Fibroblast of lung (primary cell): ENCODE results near the gene OGFRL1. TPM values are rescaled to one million over a fixed set of nuclear protein-coding genes. Genes with fewer than 3 reads are reported as not detected.

Experiments used
- DNase-seq, 2 donors: peaks; one replicate each; pipeline versions ENCODE4 v3.0.0 to v3.0.0-alpha.2; 2010; ENCODE audit warnings: low read depth in 2 of 2
- H2AFZ ChIP-seq: 2 replicates; pipeline ENCODE4 v1.5.1; 2012; ENCODE audit warnings: low read length, control low read depth, inconsistent platforms
- H3K27ac ChIP-seq: 2 replicates; pipeline ENCODE4 v1.5.1; 2011; ENCODE audit warnings: low read length, control low read depth; ENCODE audit not compliant: insufficient read depth
- H3K27me3 ChIP-seq: 2 replicates; pipeline ENCODE4 v1.5.1; 2011; ENCODE audit warnings: mild to moderate bottlenecking, low read length; ENCODE audit not compliant: control insufficient read depth, insufficient read depth
- H3K36me3 ChIP-seq: 2 replicates; pipeline ENCODE4 v1.5.1; 2011; ENCODE audit warnings: low read length; ENCODE audit not compliant: control insufficient read depth, insufficient read depth
- H3K4me1 ChIP-seq: 2 replicates; pipeline ENCODE4 v1.5.1; 2011; ENCODE audit warnings: low read length; ENCODE audit not compliant: control insufficient read depth, insufficient read depth; ENCODE audit errors: extremely low read depth
- H3K4me2 ChIP-seq: 2 replicates; pipeline ENCODE4 v1.5.1; 2011; ENCODE audit warnings: low read length, control low read depth; ENCODE audit not compliant: insufficient read depth; ENCODE audit errors: extremely low read depth
- H3K4me3 ChIP-seq, 4 experiments: fragments of 200-600 bp in 1 of 4; sonication (generic) in 1 of 4; replicated peaks in 1 of 4; 2 replicates each; pipeline ENCODE4 v1.5.1; 2011 to 2016; ENCODE audit warnings: low read length in 4 of 4, low read depth in 3 of 4, mild to moderate bottlenecking in 3 of 4, control low read depth in 2 of 4, inconsistent platforms in 1 of 4, mixed read lengths in 1 of 4; ENCODE audit not compliant: insufficient read depth in 1 of 4; ENCODE audit errors: control extremely low read depth in 1 of 4
- H3K79me2 ChIP-seq: 2 replicates; pipeline ENCODE4 v1.5.1; 2012; ENCODE audit warnings: mild to moderate bottlenecking, low read length, inconsistent platforms; ENCODE audit not compliant: control insufficient read depth, insufficient read depth
- H3K9ac ChIP-seq: 2 replicates; pipeline ENCODE4 v1.5.1; 2011; ENCODE audit warnings: mild to moderate bottlenecking, low read length, control low read depth; ENCODE audit not compliant: insufficient read depth
- H3K9me3 ChIP-seq: 2 replicates; pipeline ENCODE4 v1.5.1; 2012; ENCODE audit warnings: low read depth, low read length; ENCODE audit not compliant: control insufficient read depth, insufficient read depth
- H4K20me1 ChIP-seq: 2 replicates; pipeline ENCODE4 v1.5.1; 2011; ENCODE audit warnings: low read length; ENCODE audit not compliant: control insufficient read depth, insufficient read depth; ENCODE audit errors: extremely low read depth
- CTCF ChIP-seq, 2 donors: IDR thresholded peaks in 1 of 2; conservative IDR thresholded peaks in 1 of 2; 1 replicate in 1 of 2; 2 replicates in 1 of 2; pipeline ENCODE4 v1.5.1; 2011 to 2012; ENCODE audit warnings: low read length in 2 of 2, control low read depth in 1 of 2, inconsistent platforms in 1 of 2, low read depth in 1 of 2, mild to moderate bottlenecking in 1 of 2
- EZH2 ChIP-seq: IDR thresholded peaks from 2 replicates; pipeline ENCODE4 v1.5.1; 2012; ENCODE audit warnings: low read length, control low read depth, mild to moderate bottlenecking; ENCODE audit errors: missing control alignments
- polyA plus RNA-seq, 2 donors: library from polyadenylated mRNA; depleted of rRNA in 1 of 2; stranded (reverse) in 1 of 2; unstranded in 1 of 2; fragments of >200 nt; gene quantifications; 2 replicates each; pipeline ENCODE4 v1.2.1, GENCODE V29; 2011 to 2012; ENCODE audit warnings: missing spikeins in 1 of 2
- total RNA-seq: library from RNA; depleted of rRNA; stranded (reverse); fragments of >200 nt; gene quantifications from 2 replicates; pipeline ENCODE4 v1.2.1, GENCODE V29; 2014

The OGFRL1 gene
- total and polyA plus RNA-seq, 2 donors (not counting 1 experiment from before 2014, with no cell fraction given) = 14.0 to 27.7 TPM

- no peak overlapping the region for H2AFZ ChIP-seq
- DNase-seq = no peak
- TF ChIP-seq CTCF (conservative IDR thresholded peaks at IDR 0.05 in 1 of 2, IDR thresholded peaks at IDR 0.05 in 1 of 2; ENCODE audit: low read depth in 1 of 2, low read length in 2 of 2) = no peak
Measured at GRCh38 chr6:71254323-71254722, 34.3 kb upstream of the OGFRL1 start.

GRCh38 chr6:71258078-71258866, 30.3 kb upstream of the OGFRL1 start:
- H3K79me2 ChIP-seq = no peaks in the 10 kb centered on the region
- H3K4me3 ChIP-seq = no peak overlapping the region
- H3K27ac ChIP-seq = no peak overlapping the region
- no peak overlapping the region for H3K9ac ChIP-seq
- no peaks in the 10 kb centered on the region for H3K36me3 ChIP-seq
- no peaks in the 10 kb centered on the region for H3K27me3 ChIP-seq
- DNase-seq = no peak
- H3K9me3 ChIP-seq = no peaks in the 10 kb centered on the region
- no peak for TF ChIP-seq EZH2
- TF ChIP-seq CTCF (conservative IDR thresholded peaks at IDR 0.05 in 1 of 2, IDR thresholded peaks at IDR 0.05 in 1 of 2; ENCODE audit: low read depth in 1 of 2, low read length in 2 of 2) = no peak
- H2AFZ ChIP-seq = no peak overlapping the region
- no peaks in the 10 kb centered on the region for H4K20me1 ChIP-seq
- H3K4me2 ChIP-seq = no peak overlapping the region
- no peaks in the 10 kb centered on the region for H3K4me1 ChIP-seq

More at GRCh38 chr6:71254323-71254722, 34.3 kb upstream of the OGFRL1 start:
- no peak overlapping the region for H3K27ac ChIP-seq
- peaks cover 9% of the 10 kb centered on the region for H3K4me1 ChIP-seq
- H3K4me3 ChIP-seq = no peak overlapping the region
- no peaks in the 10 kb centered on the region for H3K36me3 ChIP-seq
- H3K79me2 ChIP-seq = no peaks in the 10 kb centered on the region
- no peaks in the 10 kb centered on the region for H3K9me3 ChIP-seq
- no peak overlapping the region for H3K9ac ChIP-seq
- no peaks in the 10 kb centered on the region for H3K27me3 ChIP-seq
- no peak overlapping the region for H3K4me2 ChIP-seq
- no peaks in the 10 kb centered on the region for H4K20me1 ChIP-seq

- Histone ChIP-seq H3K4me2 (no peak overlapping the region), H3K36me3 (no peaks in the 10 kb centered on the region), H4K20me1 (no peaks in the 10 kb centered on the region), H3K4me1 (no peaks in the 10 kb centered on the region), H3K79me2 (no peaks in the 10 kb centered on the region), H3K27ac (no peak overlapping the region), H3K9me3 (no peaks in the 10 kb centered on the region), H2AFZ (no peak overlapping the region), H3K4me3 (no peak overlapping the region), H3K27me3 (no peaks in the 10 kb centered on the region), H3K9ac (no peak overlapping the region)
- DNase-seq = no peak
- TF ChIP-seq CTCF (conservative IDR thresholded peaks at IDR 0.05 in 1 of 2, IDR thresholded peaks at IDR 0.05 in 1 of 2; ENCODE audit: low read depth in 1 of 2, low read length in 2 of 2) = no peak
- no peak for TF ChIP-seq EZH2
Measured at GRCh38 chr6:71259888-71260604, 28.6 kb upstream of the OGFRL1 start.
